ENCODE results near the gene GAPT.
A peak's percentile ranks its signal among the peaks of the same experiment; 100 is the strongest.

The GAPT gene

DNA sequence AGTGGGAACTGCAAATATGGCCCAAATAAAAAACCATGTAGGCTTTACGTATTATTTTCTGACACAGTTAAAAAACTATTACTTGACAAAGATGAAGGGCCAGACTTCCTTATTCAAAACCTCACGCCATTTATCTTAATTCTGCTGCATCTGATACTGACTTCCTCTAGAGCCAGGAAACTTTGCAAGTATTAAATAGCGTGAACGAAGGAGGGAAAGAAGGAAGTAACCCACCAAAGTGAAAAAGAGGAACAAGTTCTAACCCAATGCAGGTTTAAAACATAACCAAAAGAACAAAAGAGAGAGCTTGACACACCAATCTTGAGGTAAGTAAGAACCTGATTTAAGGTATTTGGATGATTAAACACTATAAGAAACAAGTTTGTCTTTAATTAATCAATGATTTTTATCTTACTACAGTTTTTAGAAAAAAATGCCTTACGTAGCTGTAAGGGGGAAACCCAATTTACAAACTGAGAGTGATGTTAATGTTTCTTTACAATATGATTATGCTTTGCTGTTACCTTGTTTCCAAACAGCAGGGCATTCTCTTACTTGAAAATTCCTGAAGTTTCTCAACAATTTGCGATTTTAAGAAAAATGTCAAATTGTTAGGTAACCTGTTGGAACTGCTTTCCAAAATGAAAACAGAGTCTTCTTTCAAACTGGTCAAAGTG, at the start of gene GAPT:
Gene GAPT, plus strand, starts transcription at position 220 of the 677 bp plus-strand sequence. CDS start 3,102 bp downstream, outside the sequence.
- DNase-seq = no peak

DNA sequence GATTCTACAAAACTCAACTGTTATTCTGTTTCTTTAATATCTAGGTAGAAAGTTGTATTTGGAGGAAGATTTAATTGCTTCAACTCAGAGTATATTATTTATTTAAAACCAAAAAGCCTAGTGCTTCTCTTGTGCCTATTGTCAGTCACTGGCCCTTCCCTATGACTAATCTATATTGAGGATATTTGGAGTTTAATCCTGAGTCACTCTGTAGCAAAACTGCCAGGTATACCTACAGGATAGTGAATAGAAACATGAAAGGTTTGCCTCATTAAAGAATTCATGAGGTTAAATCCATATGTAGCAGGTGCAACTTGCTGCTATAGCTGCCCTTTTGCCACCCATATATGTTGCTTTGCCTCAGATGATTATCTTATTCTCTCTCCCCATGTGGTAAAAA, 46.4 kb upstream of the GAPT start:
- no peak for DNase-seq

DNA sequence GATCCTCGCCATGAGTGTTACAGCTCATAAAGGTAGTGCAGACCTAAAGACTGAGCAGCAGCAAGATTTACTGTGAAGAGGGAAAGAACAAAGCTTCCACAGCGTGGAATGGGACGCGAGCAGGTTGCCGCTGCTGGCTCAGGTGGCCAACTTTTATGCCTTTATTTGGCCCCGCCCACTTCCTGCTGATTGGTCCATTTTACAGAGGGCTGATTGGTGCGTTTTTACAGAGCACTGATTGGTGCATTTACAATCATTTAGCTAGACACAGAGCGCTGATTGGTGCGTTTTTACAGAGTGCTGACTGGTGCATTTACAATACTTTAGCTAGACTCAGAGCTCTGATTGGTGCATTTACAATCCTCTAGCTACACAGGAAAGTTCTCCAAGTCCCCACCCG, 45.2 kb upstream of the GAPT start:
- DNase-seq = no peak

DNA sequence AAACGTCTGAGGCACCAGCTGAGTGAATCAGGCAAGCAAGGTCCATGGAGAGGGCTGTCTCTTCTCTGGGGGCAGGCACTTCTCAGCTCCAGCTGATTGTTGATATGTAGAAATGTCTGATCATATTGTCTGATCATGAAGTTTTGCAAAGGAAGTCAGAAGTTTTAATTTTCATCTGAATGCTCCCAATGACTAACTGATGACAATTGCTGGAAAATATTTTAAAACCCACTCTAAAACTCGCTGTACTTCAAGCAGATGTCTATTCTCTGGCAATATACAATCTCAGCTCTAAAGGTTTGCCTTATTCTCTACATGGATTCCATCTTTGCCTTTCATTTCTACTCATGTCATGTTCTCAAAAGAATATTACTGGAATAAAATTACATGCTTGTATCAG, 44.0 kb upstream of the GAPT start:
- no peak for DNase-seq

DNA sequence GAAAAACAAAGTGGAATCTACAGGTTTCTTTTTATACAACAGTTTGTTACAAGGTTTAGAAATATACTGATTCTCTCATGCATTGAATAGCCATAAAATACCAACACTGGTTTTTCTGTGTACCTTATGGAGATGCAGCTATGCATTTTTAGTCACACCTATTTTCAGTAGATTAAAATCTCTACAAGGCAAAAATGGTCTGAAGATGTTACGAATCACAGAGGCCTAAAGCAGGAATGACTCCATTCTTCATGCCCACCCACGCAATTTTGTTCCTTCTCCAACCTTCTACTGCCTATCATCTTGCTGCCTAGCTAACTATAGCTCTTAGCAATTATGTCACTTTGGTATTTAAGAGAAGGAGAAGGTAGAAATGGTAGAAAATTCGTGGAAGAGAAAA, 41.2 kb upstream of the GAPT start:
- no peak for DNase-seq

DNA sequence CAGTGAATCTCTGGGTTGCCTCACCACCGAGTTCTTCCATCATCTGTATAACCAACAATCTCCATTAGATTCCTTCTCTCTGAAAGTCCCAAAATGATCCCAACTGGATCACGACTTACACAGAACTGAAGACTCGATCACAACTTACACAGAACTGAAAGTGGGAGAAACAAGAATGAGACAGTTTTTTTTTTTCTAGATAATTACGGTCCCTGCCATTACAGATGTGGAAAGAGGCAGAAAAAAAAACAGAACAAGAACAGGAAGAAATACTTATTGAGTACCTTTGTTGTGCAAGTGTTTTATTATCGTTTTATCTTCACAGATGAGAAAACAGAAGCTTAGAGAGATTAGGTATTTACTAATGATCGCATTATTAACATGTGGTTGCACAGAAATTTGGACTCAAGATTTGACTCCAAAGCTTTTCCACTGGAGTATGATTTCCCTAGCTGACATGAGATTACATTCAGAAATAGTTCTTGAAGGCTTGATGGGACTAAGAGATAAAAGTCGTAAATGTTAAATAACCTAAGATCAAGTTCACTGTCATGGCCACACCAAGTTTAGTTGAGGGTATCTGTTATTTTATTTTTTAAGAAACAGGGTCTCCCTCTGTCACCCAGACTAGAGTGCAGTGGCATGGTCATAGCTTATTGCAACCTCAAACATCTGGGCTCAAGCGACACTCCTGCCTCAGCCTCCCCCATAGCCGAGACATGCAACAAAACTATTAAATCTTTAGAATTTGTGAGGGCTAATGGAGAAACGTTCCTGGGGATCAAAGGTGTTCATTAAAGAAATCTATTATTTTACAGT, 40.2 kb upstream of the GAPT start:
- no peak for DNase-seq

DNA sequence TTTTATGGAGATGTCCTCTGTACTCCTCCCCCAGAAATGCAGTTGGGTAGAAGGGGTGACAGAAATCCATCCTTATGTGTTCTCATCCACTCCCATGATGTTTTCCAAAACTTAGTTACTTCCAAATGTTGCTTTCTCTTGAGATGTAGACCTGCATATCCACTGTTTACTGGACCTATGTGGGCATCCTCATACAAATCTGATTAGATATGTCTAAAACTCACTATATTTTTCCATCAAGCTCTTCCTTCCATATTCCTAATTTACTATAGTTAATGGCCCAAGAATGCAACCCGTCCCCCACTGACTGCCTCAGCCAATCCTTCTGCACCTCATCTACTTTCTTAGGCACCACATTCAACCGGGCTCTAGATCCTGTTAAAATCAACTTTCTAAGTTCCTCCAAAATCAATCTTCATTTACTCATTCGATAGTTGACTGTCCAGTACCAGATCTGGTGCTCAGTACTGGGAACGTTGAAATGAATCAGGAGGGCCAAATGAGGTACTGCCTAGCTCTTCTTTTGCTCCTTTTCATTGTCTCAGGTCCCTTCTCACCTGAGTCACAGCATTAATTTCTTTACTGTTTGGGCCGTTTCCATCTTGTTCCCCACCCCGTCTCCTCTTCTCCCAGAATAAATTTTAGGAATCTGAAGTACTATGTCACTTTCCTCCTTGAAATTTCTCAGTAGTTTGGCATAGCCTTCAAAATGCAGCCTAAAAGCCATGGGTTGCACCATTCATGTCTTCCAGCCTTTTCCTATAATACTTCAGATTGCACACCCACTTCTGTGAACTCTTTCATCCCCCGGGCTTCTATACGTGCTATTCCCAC, 39.3 kb upstream of the GAPT start:
- DNase-seq = no peak

DNA sequence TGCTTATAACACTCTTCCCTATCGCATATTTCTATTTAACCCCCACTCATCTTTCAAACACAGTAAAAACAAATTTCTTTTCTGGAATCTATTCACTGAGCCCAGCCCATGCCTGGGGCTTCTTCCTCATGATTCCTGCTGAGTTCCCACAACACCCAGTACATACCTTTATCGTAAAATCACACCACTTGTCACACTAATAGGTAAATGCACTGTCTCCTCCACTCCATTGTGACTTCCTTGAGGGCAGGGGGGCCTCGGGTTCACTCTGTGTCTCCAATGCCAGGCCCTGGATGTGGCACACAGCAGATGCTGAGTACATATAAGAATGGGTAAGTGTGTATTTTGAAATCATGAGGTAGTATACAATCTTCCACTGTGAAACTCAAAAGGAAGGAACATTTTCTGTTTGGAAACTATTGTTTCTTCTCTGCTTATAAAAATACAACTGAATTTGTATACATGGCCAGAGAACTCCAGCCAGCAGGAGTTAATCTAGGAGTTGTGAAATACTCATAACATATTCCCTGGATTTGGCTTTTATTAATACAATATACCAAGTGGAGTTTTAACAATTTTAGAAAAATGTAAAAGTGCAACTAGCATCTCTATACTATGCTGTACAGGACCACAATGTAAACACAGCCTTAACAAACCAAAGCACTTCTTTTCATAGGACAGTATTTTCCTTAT, 38.5 kb upstream of the GAPT start:
- no peak for DNase-seq

DNA sequence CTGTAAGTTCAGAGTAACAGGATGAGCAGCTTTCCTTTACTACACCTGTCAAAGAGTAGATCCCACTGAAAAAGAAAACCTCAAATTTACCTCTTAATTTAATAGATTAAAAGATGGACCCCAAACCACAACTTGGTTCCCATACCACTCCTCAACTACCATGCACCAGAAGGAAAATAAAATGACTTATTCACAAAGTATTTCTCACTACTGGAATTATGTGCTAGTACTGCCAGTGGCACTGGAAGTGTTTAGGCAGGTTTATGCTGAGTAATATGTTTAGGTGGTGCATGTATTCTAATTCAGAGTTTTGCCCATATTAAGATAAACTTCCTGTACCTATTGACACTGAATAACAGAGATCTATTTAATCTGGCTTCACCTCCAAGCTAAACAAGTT, 37.9 kb upstream of the GAPT start:
- DNase-seq = no peak

DNA sequence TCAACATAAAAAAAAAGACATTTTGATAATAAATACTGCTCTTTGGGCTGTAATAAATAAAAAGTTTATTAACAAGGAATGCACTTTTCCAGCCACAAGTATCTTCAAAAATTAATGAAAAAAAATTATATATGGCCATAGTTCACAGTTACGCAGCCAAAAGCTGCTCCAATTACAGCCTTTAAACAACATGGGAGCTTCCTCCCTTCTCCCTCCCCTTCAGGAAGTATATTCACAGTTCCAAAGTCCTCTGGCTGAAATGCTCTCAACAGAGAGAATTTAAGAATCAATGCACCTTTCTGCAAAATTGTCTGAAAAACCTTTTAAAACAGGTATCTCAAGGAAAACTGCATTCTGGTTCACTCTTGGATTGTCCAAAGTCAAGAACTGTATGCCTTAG, 37.2 kb upstream of the GAPT start:
- no peak for DNase-seq

DNA sequence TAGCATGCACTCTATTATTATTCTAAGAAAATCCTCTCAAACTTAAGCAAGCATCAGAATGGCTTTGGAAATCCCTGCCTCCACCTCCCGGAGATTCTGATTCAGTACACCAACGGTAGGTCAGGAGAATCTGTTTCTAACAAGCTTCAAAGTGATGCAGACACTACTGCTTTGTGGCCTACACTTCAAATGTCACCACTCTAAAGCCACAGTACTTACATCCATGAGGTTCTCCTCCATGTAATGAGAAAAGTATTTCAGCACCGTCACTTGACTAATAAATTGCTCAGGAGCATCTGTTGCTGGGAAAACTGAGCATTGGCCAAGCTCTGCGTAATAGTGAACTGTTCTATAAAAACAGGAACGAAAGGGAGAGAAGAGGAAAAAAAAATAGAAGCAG, 36.2 kb upstream of the GAPT start:
- no peak for DNase-seq

DNA sequence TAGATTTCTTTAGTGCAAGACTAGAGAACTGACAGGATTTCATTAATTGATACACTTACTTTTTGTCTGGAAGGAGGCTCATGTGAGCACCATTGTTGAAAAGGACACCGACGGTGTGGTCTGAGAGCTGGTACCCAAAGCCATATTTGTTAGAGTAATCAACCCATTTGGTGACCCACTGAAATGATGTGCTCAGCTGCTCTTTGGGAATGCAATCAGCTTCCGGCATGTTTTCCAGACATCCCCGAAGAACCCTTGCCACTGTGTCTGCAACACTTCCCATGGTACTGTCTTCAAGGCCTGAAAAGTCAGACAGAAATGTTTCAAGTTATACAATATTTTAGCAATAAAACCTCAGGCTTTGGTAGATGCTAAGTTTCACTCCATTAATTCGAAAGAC, 35.8 kb upstream of the GAPT start:
- no peak for DNase-seq

DNA sequence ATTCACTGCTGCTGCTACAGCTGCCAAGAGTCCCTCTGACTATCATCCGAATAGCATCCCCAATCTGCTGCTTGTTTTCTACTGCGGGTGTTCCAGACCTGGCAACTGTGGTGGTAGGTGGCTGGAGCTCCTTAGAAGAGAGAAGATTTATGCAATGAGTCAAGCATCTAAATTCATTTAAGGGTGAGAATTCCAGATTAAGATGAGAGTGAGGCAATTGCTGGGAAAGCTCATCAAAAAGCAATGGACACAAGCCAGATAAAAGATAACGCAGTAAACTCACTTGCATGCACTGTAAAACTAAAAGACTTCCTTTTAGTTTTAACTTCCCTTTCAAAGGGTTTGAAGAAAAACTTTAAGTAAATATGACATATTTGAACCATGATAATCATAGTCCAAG, 35.2 kb upstream of the GAPT start:
- DNase-seq = no peak

DNA sequence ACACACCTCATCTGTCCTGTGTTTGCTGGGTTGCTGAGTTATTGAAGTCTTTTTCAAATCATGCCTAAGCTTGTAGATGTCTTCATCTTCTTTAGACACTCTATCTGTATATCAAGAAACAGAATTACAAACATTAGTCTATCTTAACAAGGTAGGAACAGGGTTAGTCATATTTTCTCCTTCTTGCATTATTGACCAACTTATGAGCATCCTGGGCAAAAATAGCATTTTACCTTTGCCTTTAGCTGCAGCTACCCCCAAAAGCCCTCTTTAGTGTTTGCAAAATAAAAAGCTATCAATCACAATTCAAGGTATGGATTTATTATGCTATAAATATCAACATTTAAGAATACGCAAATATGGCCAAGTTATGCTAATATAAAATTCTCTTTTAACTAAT, 34.7 kb upstream of the GAPT start:
- no peak for DNase-seq

DNA sequence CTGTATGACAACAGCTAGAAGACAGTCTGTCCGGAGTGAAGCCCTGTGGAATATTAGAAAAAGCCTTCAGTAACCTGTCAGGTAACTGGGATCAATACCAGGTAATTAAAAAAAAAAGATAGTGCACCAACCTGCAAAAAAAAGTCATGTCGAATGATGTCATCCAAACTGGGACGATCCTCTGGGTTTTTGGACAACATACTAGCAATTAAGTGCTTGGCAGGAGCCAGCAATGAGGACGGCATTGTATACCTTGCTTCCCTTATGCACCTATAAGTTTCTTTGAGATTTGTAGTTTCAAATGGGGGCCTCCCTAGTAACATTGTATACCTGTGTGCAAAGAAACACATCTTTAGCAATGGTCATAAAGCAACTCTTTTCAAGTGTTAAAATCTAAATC, 34.2 kb upstream of the GAPT start:
- DNase-seq = no peak

DNA sequence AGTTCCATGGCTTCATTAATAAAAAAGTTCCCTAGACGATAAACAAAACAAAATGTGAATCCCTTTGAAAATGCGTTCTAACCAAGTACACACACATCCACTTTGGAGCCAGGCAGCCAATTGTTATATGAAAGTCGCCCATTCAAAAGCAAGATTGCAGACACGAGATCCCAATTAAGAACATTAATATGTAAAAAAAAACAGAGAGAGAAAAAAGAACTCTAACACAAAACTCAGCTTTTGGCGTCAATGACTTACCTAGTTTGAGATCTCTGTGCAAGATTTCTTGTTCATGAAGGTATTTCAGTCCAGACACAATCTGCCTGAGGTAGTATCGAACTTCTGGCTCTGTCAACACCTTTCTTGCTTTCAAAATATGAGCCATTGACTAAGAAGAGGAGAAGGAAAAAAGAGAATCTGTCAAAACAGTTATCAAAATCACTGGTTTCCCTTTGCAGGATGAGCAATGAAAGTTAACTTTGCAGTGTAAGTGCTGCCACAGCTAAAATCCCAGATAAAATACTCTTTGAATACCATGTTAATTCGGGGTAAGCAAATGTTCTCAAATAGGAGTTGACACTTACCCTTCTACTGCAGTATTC, 33.0 kb upstream of the GAPT start:
- no peak for DNase-seq

DNA sequence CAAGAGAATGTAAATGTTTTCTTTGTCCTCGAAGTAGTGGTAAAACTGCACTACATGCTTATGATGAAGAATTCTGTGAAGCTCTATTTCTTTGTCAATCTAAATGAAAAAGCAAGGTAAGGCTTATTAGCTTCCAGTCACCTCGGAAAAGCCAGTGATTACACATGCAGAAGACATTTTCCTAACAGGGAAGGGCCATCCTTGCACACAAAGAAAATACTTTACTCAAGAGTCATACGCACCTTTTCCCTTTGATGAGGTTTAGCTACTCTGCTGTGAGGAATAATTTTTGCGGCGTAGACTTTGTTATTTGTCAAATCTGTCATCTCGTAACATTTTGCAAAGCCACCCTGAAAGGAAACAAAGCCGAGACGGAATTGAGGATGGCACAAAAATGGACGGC, 32.5 kb upstream of the GAPT start:
- no peak for DNase-seq

DNA sequence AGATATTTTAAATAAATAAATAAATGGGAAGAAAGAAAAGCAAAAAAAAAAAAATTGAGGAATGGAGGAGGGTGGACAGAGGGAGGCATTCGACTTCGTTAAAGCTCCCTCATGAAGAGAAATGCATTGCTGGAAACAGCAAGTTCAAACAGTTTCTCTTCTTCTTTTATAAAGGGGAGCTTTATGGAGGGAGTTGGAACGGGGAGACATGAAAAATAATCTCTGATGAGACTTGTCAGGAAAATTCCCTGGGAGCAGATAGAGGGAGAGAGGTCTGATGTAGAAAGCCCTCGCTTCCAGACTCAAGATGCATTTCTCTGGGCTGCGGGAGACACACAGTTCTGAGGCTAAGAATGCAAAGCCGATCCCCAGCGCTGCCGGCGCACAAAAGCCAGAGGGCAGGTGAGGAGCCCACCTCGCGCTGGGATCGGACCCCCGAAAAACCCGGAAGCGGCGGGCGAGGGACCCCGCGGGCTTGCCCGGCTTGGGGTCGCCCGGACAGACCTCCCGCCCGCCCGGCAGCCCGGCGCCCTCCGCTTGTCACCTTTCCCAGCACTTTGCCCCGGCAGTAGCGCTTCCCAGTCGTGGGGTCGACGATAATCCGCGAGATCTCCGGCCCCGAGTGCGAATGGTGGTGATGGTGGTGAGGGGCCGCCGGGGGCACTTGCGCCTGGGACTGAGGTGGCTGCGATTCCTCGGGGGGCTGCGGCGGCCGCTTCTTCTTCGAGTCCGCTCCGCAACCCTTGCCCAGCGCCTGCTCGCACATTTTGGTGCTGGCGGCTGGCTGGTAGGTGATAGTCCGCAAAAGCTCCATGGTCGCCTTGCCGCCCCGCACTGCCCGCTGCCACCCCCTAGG, 31.9 kb upstream of the GAPT start:
- DNase-seq = peak; percentile 5

DNA sequence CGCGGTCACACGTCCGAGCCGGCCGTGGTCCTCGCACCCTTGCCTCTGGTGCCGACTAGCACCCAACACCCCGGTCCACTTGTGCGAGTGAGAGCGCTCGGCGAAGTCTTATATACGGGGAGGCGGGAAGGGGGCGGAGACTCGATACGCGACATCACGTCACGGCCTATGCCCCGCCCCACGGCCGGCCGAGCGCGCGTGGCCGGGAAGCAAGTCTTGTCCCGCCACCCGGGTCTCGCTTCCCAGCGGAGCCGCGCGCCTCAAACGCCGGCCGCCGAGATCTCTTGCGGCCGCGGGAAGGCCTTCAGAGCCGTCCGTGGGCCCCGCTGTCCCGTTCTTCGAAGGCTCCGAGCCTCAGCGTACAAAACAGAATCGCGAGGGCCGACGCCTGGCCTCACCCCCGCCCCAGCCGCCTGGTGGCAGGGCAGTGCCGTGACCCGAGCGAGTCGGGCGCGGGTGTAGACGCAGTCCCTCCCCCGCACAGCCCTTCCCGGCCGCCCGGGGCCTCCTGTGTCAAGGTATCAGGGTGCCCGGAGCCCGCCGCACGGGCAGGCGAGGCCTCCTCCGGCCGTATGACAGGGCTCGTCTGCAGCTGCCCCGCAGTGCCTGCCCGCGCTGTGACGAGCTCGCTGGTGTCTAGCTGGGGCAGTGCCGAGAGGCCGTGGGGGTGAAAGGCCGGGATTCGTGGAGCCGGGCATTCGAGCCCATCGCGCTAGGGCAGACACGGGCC, 31.1 kb upstream of the GAPT start, which contains the start of gene PLK2:
Gene PLK2, minus strand, starts transcription at position 85 of the 730 bp plus-strand sequence. CDS start 127 bp downstream, outside the sequence.
- peak; percentile 90 for DNase-seq

DNA sequence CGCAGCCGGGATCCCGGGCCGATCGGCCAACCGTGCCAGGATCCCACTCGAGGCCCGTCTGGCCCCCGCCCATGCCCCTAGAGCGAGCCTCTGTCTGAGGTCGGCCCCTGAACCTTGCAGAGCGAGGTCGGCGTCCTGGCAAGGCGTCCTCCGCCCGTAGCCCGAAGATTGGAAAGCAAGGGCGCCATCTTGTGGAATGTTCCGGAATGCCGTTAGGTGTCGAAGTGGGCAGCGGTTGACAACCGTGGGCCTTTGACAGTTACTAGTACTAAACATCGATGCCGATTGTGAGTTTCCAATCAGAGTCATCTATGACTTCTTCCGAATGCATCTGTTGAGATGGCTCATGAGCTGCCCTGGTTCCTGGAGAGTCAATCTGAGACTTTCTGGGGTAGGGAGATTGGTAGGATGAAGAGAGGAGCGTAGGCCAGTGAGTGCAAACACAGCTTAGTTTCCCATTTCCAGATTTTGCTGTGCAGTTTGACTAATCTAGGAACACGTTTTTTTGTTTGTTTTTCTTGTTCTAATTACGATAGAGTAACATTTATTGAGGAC, 30.4 kb upstream of the GAPT start:
- DNase-seq = peak; percentile 93

Measured in stimulated activated CD4-positive, alpha-beta T cell treated with anti-CD3 and anti-CD28 coated beads, Interleukin-4, amount 100 ng/mL, for 24 hours (primary cell).